Aorta (tissue), 5 donors: ENCODE results near the gene DNM1. TPM values are rescaled to one million over a fixed set of nuclear protein-coding genes. Genes with fewer than 3 reads are reported as not detected.
A peak's percentile ranks its signal among the peaks of the same experiment; 100 is the strongest.

ENCODE experiments used
- ATAC-seq: fragments of 200-7000 bp; cut with Tn5 transposase; one replicate; pipeline ENCODE4 v1.9.1; 2022; ENCODE audit warnings: moderate library complexity; ENCODE audit not compliant: low FRiP score
- DNase-seq, 2 donors: peaks; one replicate each; pipeline ENCODE4 v3.0.0-alpha.2; 2020
- H3K27ac ChIP-seq, 2 donors: one replicate each; pipeline ENCODE4 v1.5.1; 2013; ENCODE audit warnings: low read length in 2 of 2, mild to moderate bottlenecking in 2 of 2, moderate library complexity in 2 of 2, control low read depth in 1 of 2, inconsistent platforms in 1 of 2, low read depth in 1 of 2
- H3K27me3 ChIP-seq, 2 donors: one replicate each; pipeline ENCODE4 v1.6.1; 2013; ENCODE audit warnings: control low read depth in 1 of 2, low read length in 1 of 2, mild to moderate bottlenecking in 1 of 2, moderate library complexity in 1 of 2; ENCODE audit not compliant: insufficient read depth in 2 of 2, control insufficient read depth in 1 of 2
- H3K36me3 ChIP-seq, 2 donors: one replicate each; pipeline ENCODE4 v1.6.1; 2013; ENCODE audit warnings: control low read depth in 1 of 2, low read length in 1 of 2, mild to moderate bottlenecking in 1 of 2; ENCODE audit not compliant: insufficient read depth in 2 of 2, control insufficient read depth in 1 of 2
- H3K4me1 ChIP-seq, 2 donors: one replicate each; pipeline ENCODE4 v1.6.1; 2013; ENCODE audit warnings: low read length in 2 of 2, control low read depth in 1 of 2, mild to moderate bottlenecking in 1 of 2, moderate library complexity in 1 of 2; ENCODE audit not compliant: insufficient read depth in 2 of 2, control insufficient read depth in 1 of 2
- H3K4me3 ChIP-seq, 2 donors: one replicate each; pipeline ENCODE4 v1.5.1; 2013; ENCODE audit warnings: low read length in 2 of 2, control low read depth in 1 of 2, mild to moderate bottlenecking in 1 of 2
- H3K9me3 ChIP-seq: one replicate; pipeline ENCODE4 v1.6.1; 2013; ENCODE audit warnings: mild to moderate bottlenecking, low read length; ENCODE audit not compliant: control insufficient read depth
- WGBS, 2 donors: extraction: QIAGEN DNeasy Blood & Tissue Kit; methylation state at CpG; one replicate each; pipeline ENCODE4 v1.1.7; 2013; 5-methylcytosine and 5-hydroxymethylcytosine counted together
- intact Hi-C, 2 donors: fragments of 100-400 bp; cut with DNase I; formaldehyde crosslinking; loops; one replicate each; pipeline versions ENCODE4 v1.14.2 to v1.15.0; 2022
- polyA plus RNA-seq, 2 donors: library from polyadenylated mRNA; stranded (reverse); fragments of 200-250 nt; gene quantifications; one replicate each; pipeline ENCODE4 v1.2.3, GENCODE V29; 2013
- total RNA-seq, 2 donors: library from RNA; stranded (reverse); fragmentation: NEBNext Ultra II Directional; extraction: Animal tissue kit (Norgen Biotek cat#: 25700); gene quantifications; one replicate each; pipeline ENCODE4 v1.2.1, GENCODE V29; 2021
- donor health status: healthy with polysubstance abuse.
- donor health status: Bipolar disorder and iron deficiency.
- donor health status: DM: no; HTN: no; CAD: no.
- donor health status: DM: no; HTN: no; CAD: no.
- donor health status: DM: yes; HTN: yes; CAD: no.

Gene DNM1
- total and polyA plus RNA-seq, 4 donors, result 0.43 to 114 (median 5.7) TPM

DNA sequence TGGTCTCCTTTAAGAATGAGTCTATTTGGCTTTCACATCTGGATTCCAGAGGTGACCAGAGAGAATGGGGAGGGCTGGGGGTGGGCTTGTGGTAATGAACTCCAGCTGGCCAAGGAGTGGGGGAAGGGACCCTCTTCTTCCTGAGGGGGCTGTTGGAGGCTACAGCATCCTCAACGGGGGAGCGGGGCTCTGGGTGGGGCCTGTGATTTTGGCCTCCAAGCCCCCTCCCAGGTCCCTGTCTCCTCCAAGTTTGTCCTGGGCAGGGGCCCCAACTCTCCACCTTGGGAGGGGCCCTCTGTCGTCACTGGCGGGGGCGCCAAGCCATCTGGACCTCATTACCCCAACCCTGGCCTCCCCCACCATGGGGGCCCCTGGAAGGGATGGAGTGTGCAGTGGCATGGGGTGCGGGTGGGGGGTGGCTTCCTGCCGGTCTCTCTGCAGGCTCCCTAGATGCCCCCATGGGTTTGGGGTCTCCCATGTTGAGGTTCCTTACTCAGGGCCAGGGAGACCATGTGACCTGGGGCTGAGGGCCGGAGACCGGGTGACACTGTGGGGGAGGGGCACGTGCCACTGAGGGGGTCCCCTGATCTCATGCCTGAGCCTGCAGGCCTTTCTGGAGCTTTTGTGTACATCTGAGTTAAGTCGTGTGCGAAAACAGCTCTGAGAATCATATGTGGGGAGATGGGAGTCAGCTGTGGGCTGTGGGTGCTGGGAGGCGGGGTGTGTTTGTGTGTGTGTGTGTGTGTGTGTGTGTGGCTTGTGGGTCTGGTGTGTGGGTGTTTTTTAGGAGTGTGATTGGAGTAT is 40.2 kb downstream of the DNM1 start:
- Histone ChIP-seq H3K9me3 (no peaks in the 10 kb centered on the region), H3K4me3 (no peak overlapping the region), H3K4me1 (no peaks in the 10 kb centered on the region), H3K27me3 (no peaks in the 10 kb centered on the region), H3K27ac (no peak overlapping the region), H3K36me3 (no peaks in the 10 kb centered on the region)
- WGBS, 2 donors, result 60 to 62% methylated on average over 13 of the region's 13 CpGs
- intact Hi-C loops, result no loop called here
- DNase-seq, result peak in 1 of 2 donors; percentile 62
- peak; percentile 16 for ATAC-seq

DNA sequence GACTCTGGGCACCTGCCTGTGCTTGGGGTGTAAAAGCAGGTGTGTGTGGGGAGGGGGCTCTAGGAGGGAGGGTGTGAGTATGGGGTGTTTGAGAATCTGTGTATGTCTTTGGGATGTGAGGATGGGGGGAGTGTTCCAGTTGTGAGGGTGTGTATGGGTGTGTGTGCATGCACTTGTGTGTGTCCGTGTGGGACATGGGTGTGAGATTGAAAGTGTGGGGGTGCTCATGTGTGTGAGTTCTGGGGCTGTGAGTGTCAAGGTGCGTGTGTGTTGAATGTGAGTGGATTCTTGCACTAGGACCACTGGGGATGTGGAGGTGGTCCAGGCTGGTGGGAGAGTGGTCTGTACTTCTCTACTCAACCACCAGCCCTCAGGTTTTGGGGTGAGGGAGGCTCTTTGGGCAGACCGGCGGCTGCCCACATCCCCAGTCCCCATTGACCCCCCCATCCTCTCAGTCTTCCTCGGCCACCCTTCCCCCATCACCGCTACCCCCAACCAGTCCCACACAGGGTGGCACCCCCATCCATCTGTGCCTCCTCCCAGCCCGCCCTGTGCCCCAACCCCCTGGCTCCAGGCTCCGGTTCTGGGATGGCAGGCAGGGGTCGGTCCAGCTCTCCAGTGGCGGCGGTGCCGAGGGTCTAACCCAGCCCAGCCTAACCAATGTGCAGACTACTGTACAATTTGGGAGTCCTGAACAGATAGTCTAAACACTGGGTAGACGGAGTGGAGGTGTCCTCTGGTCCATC is 41.1 kb downstream of the DNM1 start:
- DNase-seq (peak in 1 of 2 donors; percentile 54), ATAC-seq (peak; percentile 12)
- Histone ChIP-seq H3K27me3 (no peaks in the 10 kb centered on the region), H3K4me1 (no peaks in the 10 kb centered on the region), H3K9me3 (no peaks in the 10 kb centered on the region), H3K27ac (no peak overlapping the region), H3K36me3 (no peaks in the 10 kb centered on the region), H3K4me3 (no peak overlapping the region)
- WGBS, 2 donors, result 48 to 56% methylated on average over 11 to 13 of the region's 13 CpGs
- intact Hi-C loops, result no loop called here

DNA sequence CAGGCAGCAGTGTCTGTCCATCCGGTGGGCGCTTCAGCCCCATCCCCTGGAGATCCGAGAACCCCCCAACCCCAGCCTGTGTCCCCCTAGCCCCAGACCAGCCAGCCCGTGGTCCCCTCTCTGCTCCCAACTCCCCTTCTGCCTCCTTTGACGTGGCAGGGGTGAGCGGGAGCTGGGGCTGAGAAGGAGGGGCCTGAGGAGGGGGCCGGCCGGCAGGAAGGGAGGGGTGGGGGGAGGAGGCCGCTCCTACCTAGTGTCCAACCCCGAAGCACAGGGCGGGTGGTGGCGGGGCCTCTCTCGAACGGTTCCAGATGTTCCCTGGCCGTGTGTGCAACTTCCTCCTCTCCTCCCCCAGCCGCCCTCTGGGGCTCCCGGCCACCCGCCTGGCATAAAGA is 41.7 kb downstream of the DNM1 start:
- Histone ChIP-seq H3K27ac (no peak overlapping the region), H3K4me1 (no peaks in the 10 kb centered on the region), H3K4me3 (no peak overlapping the region), H3K36me3 (no peaks in the 10 kb centered on the region), H3K27me3 (no peaks in the 10 kb centered on the region), H3K9me3 (no peaks in the 10 kb centered on the region)
- DNase-seq (peak; percentile 85 to 88), ATAC-seq (peak; percentile 85)
- intact Hi-C loops, result no loop called here
- 6 to 8% methylated on average over 11 to 18 of the region's 18 CpGs for WGBS, 2 donors

DNA sequence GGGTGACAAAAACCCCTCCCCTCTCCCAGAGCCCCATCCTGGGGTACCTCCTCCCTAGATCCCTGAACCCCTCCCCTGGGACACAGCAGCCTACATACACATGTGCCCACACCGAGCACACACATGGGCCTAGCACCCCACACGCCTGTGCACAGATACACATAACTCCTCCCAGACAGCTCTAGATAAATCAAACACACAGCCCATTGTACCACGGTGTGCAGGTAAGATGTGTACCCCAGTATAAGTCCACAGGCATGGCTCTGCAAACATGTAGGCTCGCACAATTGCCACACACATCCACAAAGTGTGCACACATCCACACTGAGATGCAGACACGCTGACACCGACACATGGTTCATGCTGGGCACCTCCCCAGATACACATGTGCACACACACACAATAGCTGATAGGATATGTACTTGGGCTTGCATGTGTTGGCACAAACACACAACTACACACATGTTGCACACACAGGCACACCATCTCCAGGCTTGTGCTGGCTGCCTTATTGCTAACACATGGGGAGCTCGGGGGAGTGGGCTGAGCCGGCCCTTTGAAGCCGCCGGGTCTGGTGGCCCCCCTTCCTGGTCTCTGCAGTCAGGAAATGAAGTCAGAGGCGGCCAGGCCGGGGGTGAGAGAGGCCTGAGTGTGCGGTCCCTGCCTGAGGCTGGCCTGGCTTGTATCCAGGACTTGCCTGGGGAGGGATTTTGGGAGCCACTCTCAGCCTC is 42.4 kb downstream of the DNM1 start:
- no peaks in the 10 kb centered on the region for H3K36me3 ChIP-seq
- no peak overlapping the region for H3K27ac ChIP-seq
- no peaks in the 10 kb centered on the region for H3K27me3 ChIP-seq
- H3K4me1 ChIP-seq, result no peaks in the 10 kb centered on the region
- WGBS, 2 donors, result 45 to 51% methylated on average over 13 of the region's 13 CpGs
- ATAC-seq, result no peak
- H3K9me3 ChIP-seq, result no peaks in the 10 kb centered on the region
- H3K4me3 ChIP-seq, result no peak overlapping the region
- intact Hi-C loops, result no loop called here
- DNase-seq, result peak in 1 of 2 donors; percentile 65

DNA sequence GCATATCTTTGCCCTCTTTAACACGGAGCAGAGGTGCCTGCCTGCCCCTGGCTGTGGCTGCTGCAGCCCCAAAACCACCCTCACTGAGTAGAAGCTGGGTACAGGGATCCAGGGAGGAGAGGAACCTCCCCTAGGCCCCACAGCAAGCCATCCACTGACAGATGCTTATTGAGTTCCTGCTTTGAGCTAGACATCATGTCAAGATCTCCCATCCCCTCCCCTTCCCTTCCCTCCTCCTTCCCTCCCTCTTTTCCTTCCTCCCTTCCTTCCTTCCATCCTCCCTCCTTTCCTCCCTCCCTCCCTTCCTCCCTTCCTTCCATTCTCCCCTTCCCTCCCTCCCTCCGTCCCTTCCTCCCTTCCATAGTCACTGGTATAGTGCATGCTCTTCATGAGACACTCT is 43.3 kb downstream of the DNM1 start:
- no peak for DNase-seq
- intact Hi-C loops, result no loop called here
- no peaks in the 10 kb centered on the region for H3K36me3 ChIP-seq
- H3K4me1 ChIP-seq, result no peaks in the 10 kb centered on the region
- H3K9me3 ChIP-seq, result no peaks in the 10 kb centered on the region
- H3K4me3 ChIP-seq, result no peak overlapping the region
- no peak for ATAC-seq
- no peaks in the 10 kb centered on the region for H3K27me3 ChIP-seq
- no peak overlapping the region for H3K27ac ChIP-seq
- WGBS, 2 donors, result 83 to 86% methylated on average over 2 of the region's 2 CpGs

DNA sequence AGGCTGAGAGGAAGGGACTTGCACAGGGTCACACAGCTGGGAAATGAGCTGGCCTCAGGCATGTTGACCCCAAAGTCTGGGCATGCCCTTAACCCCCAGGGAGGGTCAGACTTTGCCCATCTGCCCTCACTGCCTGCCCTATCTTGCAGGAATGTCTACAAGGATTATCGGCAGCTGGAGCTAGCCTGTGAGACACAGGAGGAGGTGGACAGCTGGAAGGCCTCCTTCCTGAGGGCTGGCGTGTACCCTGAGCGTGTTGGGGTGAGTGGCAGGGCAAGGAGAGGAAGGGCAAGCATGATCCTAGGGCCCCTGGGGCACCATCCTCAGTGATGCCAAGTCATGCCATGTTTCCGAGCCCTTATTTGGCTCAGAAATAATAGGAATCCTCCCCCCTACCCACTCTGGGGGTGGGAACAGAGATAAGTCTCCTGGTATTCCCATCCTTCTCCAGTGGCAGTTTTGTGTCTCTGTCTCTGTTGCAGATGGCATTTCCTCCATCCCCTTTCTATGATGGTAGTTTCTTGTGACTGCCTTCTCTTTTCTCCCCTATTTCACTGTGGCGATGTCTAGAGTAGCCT is 44.1 kb downstream of the DNM1 start:
- Histone ChIP-seq H3K4me1 (no peaks in the 10 kb centered on the region), H3K4me3 (no peak overlapping the region), H3K27ac (no peak overlapping the region), H3K9me3 (no peaks in the 10 kb centered on the region), H3K27me3 (no peaks in the 10 kb centered on the region), H3K36me3 (no peaks in the 10 kb centered on the region)
- WGBS, 2 donors, result 86 to 88% methylated on average over 5 of the region's 5 CpGs
- DNase-seq (peak in 1 of 2 donors; percentile 29), ATAC-seq (no peak)
- intact Hi-C loops, result no loop called here

DNA sequence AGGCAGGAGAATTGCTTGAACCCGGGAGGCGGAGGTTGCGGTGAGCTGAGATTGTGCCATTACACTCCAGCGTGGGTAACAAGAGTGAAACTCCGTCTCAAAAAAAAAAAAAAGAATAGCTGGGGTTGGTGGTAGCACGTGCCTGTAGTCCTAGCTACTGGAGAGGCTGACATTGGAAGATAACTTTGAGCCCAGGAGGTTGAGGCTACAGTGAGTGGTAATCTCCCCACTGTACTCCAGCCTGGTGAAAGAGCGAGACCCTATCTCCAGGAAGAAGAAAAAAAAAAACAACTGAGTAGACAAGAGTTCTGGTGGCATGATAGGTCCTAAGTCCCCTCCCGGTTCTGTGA is 46.4 kb downstream of the DNM1 start:
- 83 to 84% methylated on average over 8 of the region's 8 CpGs for WGBS, 2 donors
- Histone ChIP-seq H3K27me3 (no peaks in the 10 kb centered on the region), H3K27ac (no peak overlapping the region), H3K4me1 (no peaks in the 10 kb centered on the region), H3K4me3 (no peak overlapping the region), H3K36me3 (no peaks in the 10 kb centered on the region), H3K9me3 (no peaks in the 10 kb centered on the region)
- ATAC-seq (no peak), DNase-seq (no peak)
- intact Hi-C loops, result no loop called here

DNA sequence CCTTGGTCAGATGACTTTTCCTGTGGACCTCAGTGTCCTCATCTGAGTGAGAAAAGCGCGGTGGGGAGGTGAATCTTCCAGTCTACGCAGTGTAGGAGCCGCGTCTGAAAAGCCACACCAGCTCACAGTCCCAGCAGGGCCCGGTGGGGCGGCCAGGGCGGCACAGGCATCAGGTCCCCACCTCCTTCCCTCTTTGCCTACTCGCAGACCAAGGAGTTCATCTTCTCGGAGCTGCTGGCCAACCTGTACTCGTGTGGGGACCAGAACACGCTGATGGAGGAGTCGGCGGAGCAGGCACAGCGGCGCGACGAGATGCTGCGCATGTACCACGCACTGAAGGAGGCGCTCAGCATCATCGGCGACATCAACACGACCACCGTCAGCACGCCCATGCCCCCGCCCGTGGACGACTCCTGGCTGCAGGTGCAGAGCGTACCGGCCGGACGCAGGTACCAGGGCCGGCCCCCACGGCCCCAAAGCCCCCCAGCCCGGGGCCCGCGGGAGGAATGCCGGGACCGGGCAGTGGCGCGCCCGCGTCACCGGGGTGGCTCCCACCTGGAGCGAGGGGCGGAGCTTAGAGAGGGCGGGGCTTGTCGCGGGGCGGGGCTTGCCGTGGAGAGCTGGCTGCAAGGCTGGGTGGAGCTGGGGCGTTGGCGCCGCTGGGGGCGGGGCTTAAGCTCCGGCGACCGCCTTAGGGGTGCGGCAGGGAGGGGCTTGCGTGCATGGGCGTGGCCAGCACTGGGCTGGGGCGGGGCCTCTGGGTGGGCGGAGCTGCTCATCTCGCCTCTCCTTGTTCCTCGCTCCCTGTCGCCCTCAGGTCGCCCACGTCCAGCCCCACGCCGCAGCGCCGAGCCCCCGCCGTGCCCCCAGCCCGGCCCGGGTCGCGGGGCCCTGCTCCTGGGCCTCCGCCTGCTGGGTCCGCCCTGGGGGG is 47.0 kb downstream of the DNM1 start:
- 14 to 18% methylated on average over 70 to 81 of the region's 81 CpGs for WGBS, 2 donors
- H3K9me3 ChIP-seq, result no peaks in the 10 kb centered on the region
- H3K27me3 ChIP-seq, result no peaks in the 10 kb centered on the region
- ATAC-seq (peak; percentile 86), DNase-seq (peak; percentile 87 to 94)
- intact Hi-C loops, result no loop called here
- H3K36me3 ChIP-seq, result no peaks in the 10 kb centered on the region
- no peak overlapping the region for H3K27ac ChIP-seq
- no peak overlapping the region for H3K4me3 ChIP-seq
- no peaks in the 10 kb centered on the region for H3K4me1 ChIP-seq
